Neural cell (in vitro differentiated cells): ENCODE results near the gene RALGPS1.

ENCODE experiments used
- POLR2AphosphoS5 ChIP-seq: IDR thresholded peaks from 2 replicates; pipeline ENCODE4 v1.6.1; 2012
- TF ChIP-seq, protein P1 (sequence below): fragments of 450-650 bp; IDR thresholded peaks from 2 replicates; pipeline ENCODE4 v1.5.1; 2014; ENCODE audit warnings: antibody characterized with exemption, mild to moderate bottlenecking, moderate library complexity; ENCODE audit not compliant: poor library complexity, severe bottlenecking

DNA sequence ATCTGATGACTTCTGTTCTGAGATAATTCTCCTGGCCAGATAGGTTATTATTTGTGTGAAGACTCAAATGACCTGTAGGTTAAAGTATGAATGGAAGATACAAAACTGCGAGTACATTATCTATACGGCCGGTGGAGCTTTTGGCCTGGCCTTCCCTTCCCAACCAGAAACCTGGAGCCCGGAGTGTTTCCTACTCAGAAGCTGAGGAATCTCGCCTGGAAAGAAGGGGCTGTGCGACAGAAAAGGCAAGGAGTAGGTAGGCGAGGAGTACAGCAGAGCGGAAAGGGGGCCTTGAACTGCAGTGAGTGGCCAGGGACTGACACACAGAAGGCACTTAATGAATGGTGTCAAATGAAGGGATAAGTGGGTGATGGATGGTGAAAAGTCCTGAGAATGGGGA lies 173.3 kb downstream of the RALGPS1 start:
- TF ChIP-seq, protein P1, sequence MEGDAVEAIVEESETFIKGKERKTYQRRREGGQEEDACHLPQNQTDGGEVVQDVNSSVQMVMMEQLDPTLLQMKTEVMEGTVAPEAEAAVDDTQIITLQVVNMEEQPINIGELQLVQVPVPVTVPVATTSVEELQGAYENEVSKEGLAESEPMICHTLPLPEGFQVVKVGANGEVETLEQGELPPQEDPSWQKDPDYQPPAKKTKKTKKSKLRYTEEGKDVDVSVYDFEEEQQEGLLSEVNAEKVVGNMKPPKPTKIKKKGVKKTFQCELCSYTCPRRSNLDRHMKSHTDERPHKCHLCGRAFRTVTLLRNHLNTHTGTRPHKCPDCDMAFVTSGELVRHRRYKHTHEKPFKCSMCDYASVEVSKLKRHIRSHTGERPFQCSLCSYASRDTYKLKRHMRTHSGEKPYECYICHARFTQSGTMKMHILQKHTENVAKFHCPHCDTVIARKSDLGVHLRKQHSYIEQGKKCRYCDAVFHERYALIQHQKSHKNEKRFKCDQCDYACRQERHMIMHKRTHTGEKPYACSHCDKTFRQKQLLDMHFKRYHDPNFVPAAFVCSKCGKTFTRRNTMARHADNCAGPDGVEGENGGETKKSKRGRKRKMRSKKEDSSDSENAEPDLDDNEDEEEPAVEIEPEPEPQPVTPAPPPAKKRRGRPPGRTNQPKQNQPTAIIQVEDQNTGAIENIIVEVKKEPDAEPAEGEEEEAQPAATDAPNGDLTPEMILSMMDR: no peak
- no peak for TF ChIP-seq POLR2AphosphoS5
